ENCODE data around the gene SDF4.

Gene SDF4

GRCh38 chr1:1229770-1230169, 2.0 kb downstream of the SDF4 start:
- Histone ChIP-seq H3K9me3 (ENCODE audit: control insufficient read depth in 1 of 2, low read length in 2 of 2) (no peaks in the 10 kb centered on the region), H3K4me3 (ENCODE audit: low read depth in 1 of 2, low read length in 2 of 2) (peak overlapping the region; percentile 73 to 99), H3K4me1 (ENCODE audit: control insufficient read depth in 1 of 2, insufficient read depth in 2 of 2, low read length in 2 of 2) (peaks cover 18 to 27% of the 10 kb centered on the region in 2 donors), H3K27me3 (ENCODE audit: control insufficient read depth in 1 of 2, insufficient read depth in 2 of 2, low read length in 2 of 2) (no peaks in the 10 kb centered on the region), H3K27ac (ENCODE audit: low read depth, low read length) (no peak overlapping the region), H3K9ac (ENCODE audit: low read depth in 1 of 2, low read length in 2 of 2) (no peak overlapping the region), H3K36me3 (ENCODE audit: control insufficient read depth in 1 of 2, insufficient read depth in 2 of 2, low read length in 2 of 2) (peaks cover 9 to 50% of the 10 kb centered on the region in 2 donors)

DNA sequence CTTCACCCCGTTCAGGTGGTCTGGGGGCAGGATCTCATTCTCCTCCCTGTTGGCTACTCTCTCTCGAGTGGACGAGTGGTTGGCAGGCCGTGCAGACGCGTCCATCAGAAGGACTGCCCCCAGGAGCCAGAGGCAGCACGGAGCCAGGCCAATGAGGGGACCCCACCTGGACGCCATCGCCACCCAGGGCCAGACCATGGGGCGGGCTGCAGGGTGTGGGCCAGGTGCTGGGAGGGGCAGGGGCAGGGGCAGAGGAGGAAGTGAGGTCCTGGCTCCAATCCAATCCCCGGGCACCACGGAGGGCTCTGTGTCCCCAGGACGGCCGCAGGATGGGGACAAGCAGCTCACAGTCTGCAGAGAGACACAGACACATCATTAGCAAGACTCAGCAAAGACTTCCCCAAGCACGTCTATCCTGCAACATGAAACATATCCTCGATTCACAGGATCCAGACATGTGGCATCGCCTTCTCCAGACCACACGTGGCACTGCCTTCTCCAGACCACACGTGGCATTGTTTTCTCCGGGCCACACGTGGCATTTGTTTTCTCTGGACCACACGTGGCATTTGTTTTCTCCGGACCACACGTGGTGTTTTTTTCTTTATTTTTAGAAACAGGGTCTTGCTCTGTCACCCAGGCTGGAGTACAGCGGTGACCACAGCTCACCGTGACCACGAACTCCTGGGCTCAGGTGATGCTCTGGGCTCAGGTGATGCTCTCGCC, 3.0 kb downstream of the SDF4 start:
- Histone ChIP-seq H3K27me3 (ENCODE audit: control insufficient read depth in 1 of 2, insufficient read depth in 2 of 2, low read length in 2 of 2) (no peaks in the 10 kb centered on the region), H3K4me1 (ENCODE audit: control insufficient read depth in 1 of 2, insufficient read depth in 2 of 2, low read length in 2 of 2) (peaks cover 18 to 27% of the 10 kb centered on the region in 2 donors), H3K27ac (ENCODE audit: low read depth, low read length) (no peak overlapping the region), H3K9me3 (ENCODE audit: control insufficient read depth in 1 of 2, low read length in 2 of 2) (no peaks in the 10 kb centered on the region), H3K36me3 (ENCODE audit: control insufficient read depth in 1 of 2, insufficient read depth in 2 of 2, low read length in 2 of 2) (peaks cover 9 to 55% of the 10 kb centered on the region in 2 donors), H3K9ac (ENCODE audit: low read depth in 1 of 2, low read length in 2 of 2) (no peak overlapping the region), H3K4me3 (ENCODE audit: low read depth in 1 of 2, low read length in 2 of 2) (no peak overlapping the region)

DNA sequence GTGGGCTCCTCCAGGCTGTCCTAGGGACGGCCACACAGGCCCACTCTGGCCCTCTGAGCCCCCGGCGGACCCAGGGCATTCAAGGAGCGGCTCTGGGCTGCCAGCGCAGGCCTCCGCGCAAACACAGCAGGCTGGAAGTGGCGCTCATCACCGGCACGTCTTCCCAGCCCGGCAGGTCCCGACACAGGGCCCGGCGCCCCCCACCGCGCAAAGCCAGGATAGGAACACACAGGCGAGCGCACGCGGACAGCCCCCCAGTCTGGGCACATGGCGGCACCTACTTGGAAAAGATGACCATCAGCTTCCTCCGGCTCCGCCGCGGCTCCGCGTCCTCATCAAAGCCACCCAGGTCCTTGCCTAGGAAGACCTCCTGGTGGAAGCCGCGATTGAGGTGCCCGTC, 3.6 kb downstream of the SDF4 start:
- H3K27me3 ChIP-seq (ENCODE audit: control insufficient read depth in 1 of 2, insufficient read depth in 2 of 2, low read length in 2 of 2): no peaks in the 10 kb centered on the region
- H3K9me3 ChIP-seq (ENCODE audit: control insufficient read depth in 1 of 2, low read length in 2 of 2): no peaks in the 10 kb centered on the region
- H3K36me3 ChIP-seq (ENCODE audit: control insufficient read depth in 1 of 2, insufficient read depth in 2 of 2, low read length in 2 of 2): peaks cover 11 to 60% of the 10 kb centered on the region in 2 donors
- H3K4me3 ChIP-seq (ENCODE audit: low read depth in 1 of 2, low read length in 2 of 2): no peak overlapping the region
- no peak overlapping the region for H3K27ac ChIP-seq (ENCODE audit: low read depth, low read length)
- no peak overlapping the region for H3K9ac ChIP-seq (ENCODE audit: low read depth in 1 of 2, low read length in 2 of 2)
- peaks cover 18 to 27% of the 10 kb centered on the region in 2 donors for H3K4me1 ChIP-seq (ENCODE audit: control insufficient read depth in 1 of 2, insufficient read depth in 2 of 2, low read length in 2 of 2)

GRCh38 chr1:1227386-1227785, 4.4 kb downstream of the SDF4 start:
- no peak overlapping the region for H3K27ac ChIP-seq (ENCODE audit: low read depth, low read length)
- H3K4me1 ChIP-seq (ENCODE audit: control insufficient read depth in 1 of 2, insufficient read depth in 2 of 2, low read length in 2 of 2): peaks cover 18 to 29% of the 10 kb centered on the region in 2 donors
- H3K36me3 ChIP-seq (ENCODE audit: control insufficient read depth in 1 of 2, insufficient read depth in 2 of 2, low read length in 2 of 2): peaks cover 19 to 68% of the 10 kb centered on the region in 2 donors

DNA sequence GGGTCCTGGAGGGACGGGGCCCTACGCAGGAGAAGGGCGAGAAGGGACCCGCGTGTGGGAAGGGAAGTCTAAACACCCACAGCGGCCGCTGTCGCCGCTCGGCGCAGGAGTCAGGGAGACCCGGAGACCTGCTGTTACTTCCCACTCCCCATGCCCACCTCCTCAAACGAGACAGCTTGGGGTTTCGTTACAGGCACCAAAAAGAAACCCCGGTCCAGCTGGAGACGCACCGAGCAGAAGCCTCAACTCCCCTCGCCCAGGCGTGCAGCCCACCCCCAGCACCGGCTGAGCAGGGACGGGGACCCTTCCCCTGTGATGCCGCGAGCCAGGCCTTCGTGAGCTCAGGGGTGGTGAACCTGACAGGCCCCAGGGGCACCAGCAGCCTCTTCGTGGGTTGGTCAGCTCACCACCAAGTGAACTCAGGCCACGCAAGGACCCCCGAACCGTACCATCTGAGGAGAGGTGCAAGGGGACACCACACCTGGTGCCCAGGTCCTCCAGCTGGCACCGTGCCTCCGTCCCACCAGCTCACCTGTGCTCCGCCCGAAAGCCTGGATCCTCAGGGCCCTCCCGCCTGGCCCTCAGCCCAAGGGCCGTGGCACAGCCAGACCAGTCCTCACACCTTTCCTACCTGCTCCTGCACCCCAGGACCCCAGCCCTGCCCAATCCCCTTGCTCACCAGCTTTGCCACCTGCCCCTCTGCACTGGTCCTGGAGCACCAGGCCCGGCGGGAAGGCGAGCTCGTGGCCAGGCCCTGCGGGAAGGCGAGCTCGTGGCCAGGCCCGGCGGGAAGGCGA, 5.0 kb downstream of the SDF4 start:
- no peak overlapping the region for H3K9ac ChIP-seq (ENCODE audit: low read depth in 1 of 2, low read length in 2 of 2)
- H3K4me1 ChIP-seq (ENCODE audit: control insufficient read depth in 1 of 2, insufficient read depth in 2 of 2, low read length in 2 of 2): peaks cover 18 to 30% of the 10 kb centered on the region in 2 donors
- no peak overlapping the region for H3K27ac ChIP-seq (ENCODE audit: low read depth, low read length)
- no peak overlapping the region for H3K4me3 ChIP-seq (ENCODE audit: low read depth in 1 of 2, low read length in 2 of 2)
- H3K27me3 ChIP-seq (ENCODE audit: control insufficient read depth in 1 of 2, insufficient read depth in 2 of 2, low read length in 2 of 2): no peaks in the 10 kb centered on the region
- H3K36me3 ChIP-seq (ENCODE audit: control insufficient read depth in 1 of 2, insufficient read depth in 2 of 2, low read length in 2 of 2): peaks cover 23 to 73% of the 10 kb centered on the region in 2 donors
- no peaks in the 10 kb centered on the region for H3K9me3 ChIP-seq (ENCODE audit: control insufficient read depth in 1 of 2, low read length in 2 of 2)

More at GRCh38 chr1:1227386-1227785, 4.4 kb downstream of the SDF4 start:
- Histone ChIP-seq H3K9ac (ENCODE audit: low read depth in 1 of 2, low read length in 2 of 2) (no peak overlapping the region), H3K4me3 (ENCODE audit: low read depth in 1 of 2, low read length in 2 of 2) (no peak overlapping the region), H3K9me3 (ENCODE audit: control insufficient read depth in 1 of 2, low read length in 2 of 2) (no peaks in the 10 kb centered on the region), H3K27me3 (ENCODE audit: control insufficient read depth in 1 of 2, insufficient read depth in 2 of 2, low read length in 2 of 2) (no peaks in the 10 kb centered on the region)

GRCh38 chr1:1225913-1226312, 5.9 kb downstream of the SDF4 start:
- no peak overlapping the region for H3K9ac ChIP-seq (ENCODE audit: low read depth in 1 of 2, low read length in 2 of 2)
- peaks cover 25 to 82% of the 10 kb centered on the region in 2 donors for H3K36me3 ChIP-seq (ENCODE audit: control insufficient read depth in 1 of 2, insufficient read depth in 2 of 2, low read length in 2 of 2)
- peaks cover 18 to 28% of the 10 kb centered on the region in 2 donors for H3K4me1 ChIP-seq (ENCODE audit: control insufficient read depth in 1 of 2, insufficient read depth in 2 of 2, low read length in 2 of 2)
- H3K4me3 ChIP-seq (ENCODE audit: low read depth in 1 of 2, low read length in 2 of 2): no peak overlapping the region
- no peak overlapping the region for H3K27ac ChIP-seq (ENCODE audit: low read depth, low read length)
- no peaks in the 10 kb centered on the region for H3K27me3 ChIP-seq (ENCODE audit: control insufficient read depth in 1 of 2, insufficient read depth in 2 of 2, low read length in 2 of 2)
- H3K9me3 ChIP-seq (ENCODE audit: control insufficient read depth in 1 of 2, low read length in 2 of 2): no peaks in the 10 kb centered on the region

GRCh38 chr1:1225238-1225845, 6.5 kb downstream of the SDF4 start:
- Histone ChIP-seq H3K4me1 (ENCODE audit: control insufficient read depth in 1 of 2, insufficient read depth in 2 of 2, low read length in 2 of 2) (peaks cover 12 to 22% of the 10 kb centered on the region in 2 donors), H3K36me3 (ENCODE audit: control insufficient read depth in 1 of 2, insufficient read depth in 2 of 2, low read length in 2 of 2) (peaks cover 29 to 87% of the 10 kb centered on the region in 2 donors), H3K27me3 (ENCODE audit: control insufficient read depth in 1 of 2, insufficient read depth in 2 of 2, low read length in 2 of 2) (no peaks in the 10 kb centered on the region), H3K9me3 (ENCODE audit: control insufficient read depth in 1 of 2, low read length in 2 of 2) (no peaks in the 10 kb centered on the region), H3K27ac (ENCODE audit: low read depth, low read length) (no peak overlapping the region), H3K4me3 (ENCODE audit: low read depth in 1 of 2, low read length in 2 of 2) (no peak overlapping the region), H3K9ac (ENCODE audit: low read depth in 1 of 2, low read length in 2 of 2) (no peak overlapping the region)

DNA sequence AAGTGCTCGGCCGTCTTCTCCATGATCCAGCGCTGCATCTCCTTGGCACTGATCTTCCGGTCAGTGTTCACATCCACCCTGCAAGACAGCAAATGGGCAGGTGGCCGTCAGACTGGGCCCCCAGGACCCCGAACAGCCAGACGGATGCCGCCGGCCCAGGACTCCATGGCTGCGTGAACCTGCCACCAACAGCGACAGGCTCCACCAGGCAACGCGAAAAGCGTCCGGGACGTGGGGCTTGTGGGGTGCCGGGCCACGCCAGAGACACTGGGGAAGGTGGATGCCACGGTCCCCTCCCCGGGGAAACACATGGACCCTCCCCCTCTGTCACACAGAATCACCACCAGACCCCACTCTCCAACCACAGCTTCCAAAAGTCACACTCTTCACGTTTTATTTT, 7.9 kb downstream of the SDF4 start:
- Histone ChIP-seq H3K9me3 (ENCODE audit: control insufficient read depth in 1 of 2, low read length in 2 of 2) (no peaks in the 10 kb centered on the region), H3K27ac (ENCODE audit: low read depth, low read length) (no peak overlapping the region), H3K4me1 (ENCODE audit: control insufficient read depth in 1 of 2, insufficient read depth in 2 of 2, low read length in 2 of 2) (peaks cover 0 to 9% of the 10 kb centered on the region in 2 donors), H3K36me3 (ENCODE audit: control insufficient read depth in 1 of 2, insufficient read depth in 2 of 2, low read length in 2 of 2) (peaks cover 35 to 89% of the 10 kb centered on the region in 2 donors), H3K9ac (ENCODE audit: low read depth in 1 of 2, low read length in 2 of 2) (no peak overlapping the region), H3K4me3 (ENCODE audit: low read depth in 1 of 2, low read length in 2 of 2) (no peak overlapping the region), H3K27me3 (ENCODE audit: control insufficient read depth in 1 of 2, insufficient read depth in 2 of 2, low read length in 2 of 2) (no peaks in the 10 kb centered on the region)

- H3K4me3 ChIP-seq (ENCODE audit: low read depth in 1 of 2, low read length in 2 of 2): no peak overlapping the region
- peaks cover 0 to 7% of the 10 kb centered on the region in 2 donors for H3K4me1 ChIP-seq (ENCODE audit: control insufficient read depth in 1 of 2, insufficient read depth in 2 of 2, low read length in 2 of 2)
- H3K36me3 ChIP-seq (ENCODE audit: control insufficient read depth in 1 of 2, insufficient read depth in 2 of 2, low read length in 2 of 2): peaks cover 30 to 89% of the 10 kb centered on the region in 2 donors
- H3K27me3 ChIP-seq (ENCODE audit: control insufficient read depth in 1 of 2, insufficient read depth in 2 of 2, low read length in 2 of 2): no peaks in the 10 kb centered on the region
- no peaks in the 10 kb centered on the region for H3K9me3 ChIP-seq (ENCODE audit: control insufficient read depth in 1 of 2, low read length in 2 of 2)
- H3K27ac ChIP-seq (ENCODE audit: low read depth, low read length): no peak overlapping the region
- no peak overlapping the region for H3K9ac ChIP-seq (ENCODE audit: low read depth in 1 of 2, low read length in 2 of 2)
These were observed 8.5 kb downstream of the SDF4 start for GRCh38 chr1:1223321-1223720.

Measured in duodenal mucosa (tissue), 2 donors.